Ishikawa (cell line): Measurements from ENCODE around the gene MOB2.

Experiments
- CEBPB ChIP-seq: IDR thresholded peaks from 2 replicates; pipeline ENCODE4 v1.6.1; 2012
- CREB1 ChIP-seq: IDR thresholded peaks from 2 replicates; pipeline ENCODE4 v1.6.1; 2012; ENCODE audit warnings: low read depth
- EGR1 ChIP-seq: IDR thresholded peaks from 2 replicates; pipeline ENCODE4 v1.6.1; 2012
- EP300 ChIP-seq: IDR thresholded peaks from 2 replicates; pipeline ENCODE4 v1.6.1; 2012; ENCODE audit warnings: borderline replicate concordance
- FOXM1 ChIP-seq: IDR thresholded peaks from 2 replicates; pipeline ENCODE4 v1.6.1; 2012; ENCODE audit warnings: low read depth, borderline replicate concordance
- MAX ChIP-seq: IDR thresholded peaks from 2 replicates; pipeline ENCODE4 v1.6.1; 2012
- NFIC ChIP-seq: IDR thresholded peaks from 2 replicates; pipeline ENCODE4 v1.6.1; 2012
- RAD21 ChIP-seq: IDR thresholded peaks from 2 replicates; pipeline ENCODE4 v1.6.1; 2012; ENCODE audit warnings: low read depth
- REST ChIP-seq: IDR thresholded peaks from 2 replicates; pipeline ENCODE4 v1.6.1; 2012; ENCODE audit warnings: low read depth, mild to moderate bottlenecking
- TAF1 ChIP-seq: IDR thresholded peaks from 2 replicates; pipeline ENCODE4 v1.6.1; 2012; ENCODE audit warnings: low read depth, mild to moderate bottlenecking
- TCF12 ChIP-seq: IDR thresholded peaks from 2 replicates; pipeline ENCODE4 v1.6.1; 2012; ENCODE audit warnings: low read depth
- TEAD4 ChIP-seq: IDR thresholded peaks from 2 replicates; pipeline ENCODE4 v1.6.1; 2012
- USF1 ChIP-seq: IDR thresholded peaks from 2 replicates; pipeline ENCODE4 v1.6.1; 2012
- YY1 ChIP-seq: IDR thresholded peaks from 2 replicates; pipeline ENCODE4 v1.6.1; 2012; ENCODE audit warnings: low read depth
- ZBTB7A ChIP-seq: IDR thresholded peaks from 2 replicates; pipeline ENCODE4 v1.6.1; 2012; ENCODE audit warnings: low read depth

The MOB2 gene

GRCh38 chr11:1498262-1498661 is 11.7 kb upstream of the MOB2 start:
- no peak for TF ChIP-seq EP300
- TF ChIP-seq TCF12: no peak
- no peak for TF ChIP-seq TEAD4
- no peak for TF ChIP-seq USF1
- no peak for TF ChIP-seq EGR1
- TF ChIP-seq ZBTB7A: no peak
- TF ChIP-seq YY1: no peak

- no peak for TF ChIP-seq EP300
- TF ChIP-seq CEBPB: no peak
- TF ChIP-seq FOXM1: no peak
- no peak for TF ChIP-seq MAX
- no peak for TF ChIP-seq TCF12
- TF ChIP-seq USF1: no peak
- no peak for TF ChIP-seq EGR1
- no peak for TF ChIP-seq TEAD4
- no peak for TF ChIP-seq REST
- no peak for TF ChIP-seq TAF1
- no peak for TF ChIP-seq RAD21
Observed at GRCh38 chr11:1497600-1497999, 11.0 kb upstream of the MOB2 start.

GRCh38 chr11:1496761-1497095 is 10.1 kb upstream of the MOB2 start:
- TF ChIP-seq RAD21 (no peak), ZBTB7A (no peak), REST (no peak), TCF12 (no peak), CEBPB (no peak), TAF1 (no peak), NFIC (no peak), CREB1 (no peak), FOXM1 (no peak), YY1 (no peak), TEAD4 (no peak), MAX (no peak), EGR1 (no peak), USF1 (no peak), EP300 (no peak)

GRCh38 chr11:1496091-1496760 is 9.6 kb upstream of the MOB2 start:
- TF ChIP-seq RAD21: no peak
- TF ChIP-seq TCF12: no peak
- no peak for TF ChIP-seq ZBTB7A
- TF ChIP-seq USF1: no peak
- no peak for TF ChIP-seq EP300

- TF ChIP-seq TAF1 (no peak), CREB1 (no peak), EP300 (no peak), USF1 (no peak), MAX (no peak), REST (no peak), CEBPB (no peak), ZBTB7A (no peak), YY1 (no peak)
Observed at GRCh38 chr11:1494650-1495049, 8.1 kb upstream of the MOB2 start.
